Head of caudate nucleus (tissue), 42 donors: ENCODE measurements around the gene UBE3A.
A peak's percentile ranks its signal among the peaks of the same experiment; 100 is the strongest.

ENCODE experiments used
- DNase-seq, 42 donors: peaks; one replicate each; pipeline versions ENCODE4 v3.0.0 to v3.0.0-alpha.2; 2020 to 2021; ENCODE audit warnings: mixed read lengths in 7 of 42
- intact Hi-C: fragments of 100-400 bp; cut with DNase I; formaldehyde crosslinking; loops from one replicate; pipeline ENCODE4 v1.15.0; 2022

The UBE3A gene

DNA sequence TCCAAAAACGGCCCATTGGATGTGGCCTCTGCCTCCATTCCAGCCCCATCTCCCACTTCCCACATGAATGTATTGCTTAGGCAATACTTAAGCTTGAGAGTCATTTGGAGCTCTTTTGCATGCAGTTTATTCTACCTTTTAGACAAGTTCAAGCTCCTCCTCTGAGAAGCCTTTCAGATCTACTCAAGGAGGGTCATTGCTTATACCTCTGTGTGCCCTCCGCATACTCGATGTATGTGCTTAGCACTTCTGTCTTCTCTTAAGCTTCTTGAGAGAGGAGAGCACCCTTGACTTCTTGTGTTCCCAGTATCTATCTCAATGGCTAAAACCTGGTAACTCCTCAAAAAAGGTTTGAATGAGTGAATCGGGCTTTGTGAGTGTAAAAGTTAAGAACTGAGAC lies 6.6 kb upstream of the UBE3A start:
- intact Hi-C loops: no loop called here
- DNase-seq: no peak

DNA sequence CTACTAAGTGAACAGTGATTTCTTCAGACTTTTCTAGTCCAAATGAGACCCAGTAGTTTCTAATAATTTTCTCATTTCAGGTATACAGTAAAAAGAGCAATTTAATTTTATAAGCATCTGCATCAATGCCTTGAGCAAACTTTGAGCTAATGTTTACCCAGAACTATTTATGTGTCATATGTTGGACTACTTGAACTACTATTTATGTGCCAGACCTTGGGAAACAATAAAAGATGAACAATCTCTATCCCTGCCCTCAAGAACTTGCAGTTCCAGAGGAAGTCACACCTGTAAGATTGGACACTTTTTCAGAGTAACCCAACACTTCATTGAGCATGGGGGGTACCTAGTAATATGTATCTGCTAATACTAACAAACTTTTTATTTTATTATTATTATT lies 2.3 kb upstream of the UBE3A start:
- DNase-seq: no peak
- intact Hi-C loops: no loop called here

DNA sequence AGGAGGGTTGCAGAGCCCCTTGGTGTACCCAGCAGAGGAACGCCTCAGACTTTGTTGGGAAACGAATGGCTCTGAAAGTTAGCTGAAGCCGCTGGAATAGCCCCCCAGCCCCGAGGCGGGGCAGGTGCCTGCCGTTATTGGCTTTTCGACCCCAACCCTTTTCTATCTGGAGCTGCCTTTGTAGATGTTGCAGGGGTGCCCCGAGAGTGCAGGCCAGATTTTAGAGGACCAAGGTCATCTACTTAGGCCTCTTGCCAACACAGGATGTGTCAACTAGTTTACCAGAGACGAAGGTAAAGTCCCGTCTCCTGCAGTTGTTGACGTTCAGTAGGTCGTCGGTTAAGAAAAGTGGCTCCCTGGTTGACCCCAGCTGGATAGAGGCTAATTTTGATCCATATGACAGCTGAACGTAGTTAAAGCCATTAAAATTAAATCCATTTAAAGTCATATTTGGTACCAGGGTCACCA lies 579 bp upstream of the UBE3A start:
- peak in 4 of 42 donors; percentile 11 to 51 (median 15) for DNase-seq
- intact Hi-C loops: loop anchor here (10.0 kb wide), 1 partner anchor 485 kb away; the partner anchor contains the start of genes SNRPN and SNURF

DNA sequence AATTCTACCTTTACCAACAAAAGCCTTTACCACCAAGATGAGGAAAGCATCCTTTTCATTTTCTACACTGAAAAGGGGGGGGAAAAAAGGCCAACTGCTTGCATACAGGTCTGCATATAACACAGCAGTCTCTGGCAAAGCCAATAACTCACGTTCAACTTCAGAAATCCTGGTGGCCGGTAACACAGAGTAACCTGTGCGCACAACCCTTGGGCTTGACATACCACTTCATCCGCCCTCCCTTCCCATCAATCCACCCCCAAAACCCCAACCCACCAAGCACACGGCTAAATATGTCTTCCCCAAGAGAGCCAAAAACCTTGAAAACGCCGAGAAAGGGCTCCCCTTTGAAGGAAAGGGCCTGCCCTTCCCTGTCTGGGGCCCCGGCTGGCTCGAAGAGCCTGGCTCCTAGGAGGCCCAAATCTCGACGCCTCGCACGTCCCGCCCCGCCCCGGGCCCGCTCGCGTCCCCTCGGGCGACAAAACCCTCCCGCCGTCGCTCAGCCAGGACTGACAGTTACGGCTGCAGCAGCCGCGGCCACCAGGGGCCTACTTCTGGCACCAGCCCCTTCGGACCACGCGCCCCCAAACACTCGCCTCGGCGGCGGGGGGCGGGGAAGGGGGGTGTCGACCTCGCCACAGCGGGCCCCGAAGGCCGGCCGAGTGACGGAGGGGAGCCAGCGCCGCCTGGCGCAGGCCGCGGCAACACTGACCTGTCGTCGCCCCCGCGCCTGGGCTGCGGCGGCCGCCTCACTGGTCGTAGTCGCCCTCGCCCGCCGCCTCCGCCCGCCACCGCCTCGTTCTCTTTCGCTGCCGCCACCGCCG lies 835 bp downstream of the UBE3A start:
- DNase-seq: peak in 40 of 42 donors; percentile 11 to 75 (median 52)
- intact Hi-C loops: loop anchor here (10.0 kb wide), 1 partner anchor 483 kb away; the partner anchor contains the start of genes SNRPN and SNURF

DNA sequence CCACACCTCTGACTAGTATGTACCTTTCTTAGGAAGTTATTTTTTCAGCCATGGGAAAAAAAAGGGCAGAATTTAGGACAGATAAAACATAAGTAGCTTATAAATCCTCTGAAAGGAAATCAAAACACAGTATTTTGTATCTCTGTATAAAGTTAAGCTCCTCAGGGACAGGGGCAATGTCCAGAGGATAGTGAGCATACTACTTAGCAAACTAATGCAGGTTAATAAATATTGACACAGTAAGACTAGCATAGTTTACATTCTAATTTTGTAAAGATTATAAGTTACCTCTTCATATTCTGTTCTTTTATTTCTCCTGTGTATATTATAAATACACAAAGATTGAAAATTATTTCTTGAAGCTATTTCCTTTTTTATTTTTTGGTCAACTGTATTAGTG lies 2.1 kb downstream of the UBE3A start:
- DNase-seq: no peak
- intact Hi-C loops: loop anchor here (10.0 kb wide), 1 partner anchor 482 kb away; the partner anchor contains the start of genes SNRPN and SNURF

DNA sequence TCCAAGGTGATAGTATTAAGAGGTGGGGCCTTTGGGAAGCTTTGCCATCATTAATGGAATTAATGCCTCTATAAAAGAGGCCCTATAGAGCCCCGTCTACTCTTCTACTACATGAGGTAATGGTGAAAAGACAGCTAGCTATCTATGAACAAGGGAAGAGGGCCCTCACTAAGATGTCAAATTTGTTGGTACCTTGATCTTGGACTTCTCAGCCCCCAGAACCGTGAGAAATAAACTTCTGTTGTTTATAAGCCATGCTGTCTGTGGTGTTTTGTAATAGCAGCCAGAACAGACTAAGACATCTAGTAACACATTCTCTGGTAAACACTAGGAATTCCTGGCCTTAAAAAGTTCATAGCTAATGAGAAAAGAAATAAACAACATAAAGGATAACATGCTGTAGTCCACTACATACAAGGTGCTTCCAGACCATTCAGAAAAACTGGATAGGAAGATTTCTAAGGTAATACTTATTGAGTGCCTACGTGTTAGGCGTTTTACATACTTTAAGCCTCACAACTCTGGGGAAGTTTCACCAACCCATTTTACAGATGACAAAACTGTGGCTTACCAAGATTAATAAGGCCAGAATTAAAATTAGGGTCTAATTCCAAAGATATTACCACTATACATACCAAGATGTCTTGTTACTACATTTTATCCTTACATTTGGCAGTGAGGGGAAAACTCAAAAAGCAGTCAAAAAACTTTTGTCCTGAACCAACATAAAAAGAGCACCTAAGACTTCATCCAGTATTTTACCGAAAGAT lies 3.2 kb downstream of the UBE3A start:
- intact Hi-C loops: loop anchor here (10.0 kb wide), 1 partner anchor 481 kb away; the partner anchor contains the start of genes SNRPN and SNURF
- no peak for DNase-seq

DNA sequence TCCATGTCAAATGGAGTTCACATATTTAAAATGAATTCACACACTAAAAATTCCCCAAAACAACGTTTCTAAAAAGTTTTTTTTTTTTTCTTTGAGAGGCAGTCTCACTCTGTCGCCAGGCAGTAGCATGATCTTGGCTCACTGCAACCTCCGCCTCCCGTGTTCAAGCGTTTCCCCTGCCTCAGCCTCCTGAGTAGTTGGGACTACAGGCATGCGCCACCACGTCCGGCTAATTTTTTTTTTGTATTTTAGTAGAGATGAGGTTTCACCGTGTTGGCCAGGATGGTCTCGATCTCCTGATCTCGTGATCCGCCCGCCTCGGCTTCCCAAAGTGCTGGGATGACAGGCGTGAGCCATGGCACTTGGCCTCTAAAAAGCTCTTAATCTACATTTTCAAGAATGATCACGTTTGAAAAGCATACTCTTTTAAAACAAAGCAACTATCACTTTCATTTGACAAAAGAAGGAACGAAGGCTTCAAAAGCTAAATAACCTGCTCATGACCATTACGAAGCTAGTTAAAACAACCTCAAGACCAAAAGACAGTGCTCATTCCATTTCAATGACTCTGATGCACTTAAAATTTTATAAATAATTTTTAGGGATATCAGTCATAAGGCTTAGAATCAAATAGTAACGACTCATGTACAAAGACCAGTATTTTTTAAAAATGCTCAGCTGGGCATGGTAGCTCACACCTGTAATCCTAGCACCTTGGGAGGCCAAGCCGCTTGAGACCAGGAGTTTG lies 5.5 kb downstream of the UBE3A start:
- no peak for DNase-seq
- intact Hi-C loops: loop anchor here (10.0 kb wide), 1 partner anchor 478 kb away; the partner anchor contains the start of genes SNRPN and SNURF

DNA sequence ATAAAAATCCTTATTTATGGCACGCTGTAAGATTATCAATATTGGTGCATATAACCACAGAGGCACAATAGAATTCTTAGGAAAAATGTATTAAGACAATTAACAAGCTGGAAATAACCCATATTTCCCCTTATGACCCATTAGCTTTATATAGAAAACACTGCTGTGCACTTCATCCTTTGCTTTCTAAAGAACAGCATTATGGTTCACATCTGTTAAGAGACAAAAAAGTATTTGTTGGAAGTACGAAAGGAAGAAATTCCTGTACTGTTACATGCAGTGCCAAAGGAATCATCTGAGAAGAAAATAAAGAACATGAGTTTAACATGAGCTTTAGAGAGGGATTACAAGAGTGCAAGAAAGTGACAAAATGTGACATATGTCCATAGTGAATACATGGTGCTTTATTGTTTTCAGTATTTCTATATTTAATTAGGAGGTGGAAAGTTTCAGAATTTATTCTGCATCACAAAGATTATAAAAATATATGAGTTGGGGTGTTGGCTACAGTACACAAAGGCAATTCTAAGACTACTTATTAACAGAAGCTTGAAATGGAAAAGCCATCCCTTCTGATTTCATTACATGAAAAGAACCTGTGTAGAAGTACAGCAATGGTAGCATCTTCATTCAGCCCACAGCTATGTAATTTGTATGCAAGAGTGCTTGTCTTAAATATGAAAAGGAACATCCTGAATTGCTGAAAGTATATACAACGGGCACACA lies 6.8 kb downstream of the UBE3A start:
- intact Hi-C loops: loop anchor here (10.0 kb wide), 1 partner anchor 477 kb away; the partner anchor contains the start of genes SNRPN and SNURF

DNA sequence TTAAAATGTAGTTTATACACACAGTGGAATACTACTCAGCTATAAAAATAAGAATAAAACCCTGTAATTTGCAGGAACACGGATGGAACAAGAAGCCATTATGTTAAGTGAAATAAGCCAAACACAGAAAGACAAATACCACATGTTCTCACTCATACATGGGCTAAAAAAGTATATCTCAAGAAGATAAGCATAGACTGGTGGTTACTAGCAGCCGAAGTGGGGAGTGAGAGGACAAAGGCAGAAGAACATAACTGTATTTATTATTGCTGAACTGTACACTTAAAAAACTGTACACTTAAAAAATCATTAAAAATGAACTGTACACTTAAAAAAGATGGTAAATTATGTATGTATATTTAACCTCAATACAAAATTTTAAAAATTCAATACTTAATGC lies 11.0 kb downstream of the UBE3A start:
- intact Hi-C loops: no loop called here
- DNase-seq: no peak

More for the DNA sequence above, 6.8 kb downstream of the UBE3A start:
- DNase-seq: no peak

DNA sequence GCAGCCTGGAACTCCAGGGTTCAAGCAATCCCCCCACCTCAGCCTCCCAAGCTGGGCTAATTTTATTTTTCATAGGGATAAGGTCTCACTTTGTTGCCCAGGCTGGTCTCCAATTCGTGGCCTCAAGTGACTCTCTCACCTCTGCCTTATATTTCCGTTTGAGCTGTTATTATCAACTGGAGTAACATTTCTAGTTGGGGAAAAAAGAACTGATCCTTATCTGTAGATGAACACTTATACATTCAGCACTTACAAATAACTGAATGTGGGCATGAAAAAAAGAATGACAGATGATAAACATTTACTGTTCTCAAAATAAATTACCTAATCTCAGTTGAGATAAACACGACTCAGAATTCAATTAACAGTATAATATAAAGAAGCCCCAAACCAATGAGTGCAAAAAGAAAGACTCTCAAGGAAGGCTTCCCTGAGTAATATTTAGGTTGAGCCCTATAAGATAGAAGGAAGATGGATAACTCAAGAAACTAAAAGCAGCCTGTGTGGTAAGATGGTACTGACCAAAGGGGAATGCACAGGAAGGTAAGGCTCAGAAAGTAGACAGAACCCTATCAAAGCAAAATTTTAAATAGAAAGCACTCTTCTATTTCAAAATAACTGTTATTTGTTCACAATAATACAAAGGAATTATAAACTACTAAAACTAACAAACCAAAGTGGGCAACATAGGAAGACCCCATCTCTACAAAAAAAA lies 11.8 kb downstream of the UBE3A start:
- DNase-seq: no peak
- intact Hi-C loops: no loop called here

DNA sequence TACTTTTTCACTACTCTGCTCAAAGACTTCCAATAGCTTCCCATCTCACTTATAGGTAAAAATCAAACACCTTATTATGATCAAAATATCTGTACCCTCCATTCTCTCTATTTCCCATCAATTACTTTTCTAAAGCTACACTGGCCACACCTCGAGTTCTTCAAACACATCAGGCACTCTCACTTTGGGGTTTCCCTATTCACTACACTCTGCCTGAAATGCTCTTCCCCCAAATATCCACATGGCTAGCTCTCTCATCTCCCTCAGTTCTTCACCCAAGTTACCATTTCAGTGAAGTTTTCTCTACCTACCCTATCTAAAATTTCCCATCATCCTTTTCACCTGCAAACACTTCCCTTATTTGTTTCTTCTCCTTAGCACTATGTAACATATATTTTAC lies 14.8 kb downstream of the UBE3A start:
- DNase-seq: no peak
- intact Hi-C loops: no loop called here

DNA sequence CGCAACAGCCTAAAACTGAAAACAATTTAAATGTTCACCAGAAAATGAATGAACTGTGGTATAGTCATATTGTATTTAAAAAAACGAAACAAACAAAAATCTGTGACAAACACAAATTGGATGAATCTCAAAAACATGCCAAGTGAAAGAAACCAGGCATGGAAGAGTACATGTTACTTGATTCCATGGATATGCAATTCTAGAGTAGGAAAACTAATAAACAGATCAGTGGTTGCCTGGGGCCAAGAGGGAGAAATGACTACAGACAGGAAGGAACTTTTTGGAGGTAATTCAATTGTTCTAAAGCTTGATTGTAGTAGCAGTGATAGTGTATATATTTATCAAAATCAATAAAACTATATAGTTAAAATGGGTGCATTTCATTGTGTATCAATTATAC lies 16.8 kb downstream of the UBE3A start:
- DNase-seq: no peak
- intact Hi-C loops: no loop called here

DNA sequence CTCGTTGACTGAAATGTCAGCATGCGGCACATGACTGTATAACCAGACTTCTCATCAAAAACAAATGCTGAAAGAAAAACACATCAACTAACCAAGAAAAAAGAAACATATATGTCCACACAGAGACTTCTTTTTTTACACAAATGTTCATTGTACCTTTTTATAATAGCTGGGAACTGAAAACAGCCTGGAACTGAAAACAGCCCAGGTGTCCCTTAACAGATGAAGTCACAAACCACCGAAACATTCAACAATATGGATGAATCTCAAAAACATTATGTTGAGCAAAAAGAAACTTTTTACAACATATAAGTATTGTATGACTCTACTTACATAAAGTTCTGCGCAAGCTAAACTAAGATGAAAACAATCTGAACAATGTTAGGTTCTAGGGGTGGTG lies 20.6 kb downstream of the UBE3A start:
- DNase-seq: no peak
- intact Hi-C loops: no loop called here

DNA sequence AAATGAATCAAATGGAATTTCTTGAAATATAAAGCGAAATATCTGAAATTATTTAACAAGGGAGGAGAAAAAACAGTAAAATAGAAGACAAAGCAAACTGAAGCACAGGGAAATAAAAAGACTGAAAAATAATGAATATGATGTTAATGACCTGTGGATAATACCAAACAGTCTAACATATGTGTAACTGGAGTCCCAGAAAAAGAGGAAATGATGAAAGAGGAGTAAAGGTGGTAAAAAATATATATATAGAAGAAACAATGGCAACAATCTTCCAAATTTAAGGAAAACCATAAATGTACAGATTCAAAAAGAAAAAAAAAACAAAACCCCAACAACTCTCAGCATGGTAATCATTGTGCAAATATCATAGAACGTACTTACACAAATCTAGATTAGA lies 21.2 kb downstream of the UBE3A start:
- DNase-seq: no peak
- intact Hi-C loops: no loop called here

DNA sequence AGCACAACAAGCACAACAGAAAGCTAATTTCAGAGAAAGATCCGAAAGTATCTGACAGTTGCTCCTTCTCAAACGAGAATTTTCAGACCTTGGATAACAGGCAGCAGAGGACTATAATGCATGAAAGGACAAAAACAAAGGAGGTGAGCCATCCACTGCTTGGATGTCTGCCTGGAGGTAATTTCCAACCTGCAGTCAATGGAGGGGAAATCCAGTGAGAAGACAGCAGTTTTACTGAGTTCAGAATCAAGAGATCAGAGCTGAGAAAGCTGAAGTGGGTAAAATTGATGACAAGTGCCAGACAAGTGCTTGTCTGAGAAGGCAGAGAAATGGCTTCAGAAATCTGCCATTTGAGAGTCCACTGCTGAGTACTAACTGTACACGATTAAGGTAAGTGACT lies 22.1 kb downstream of the UBE3A start:
- no peak for DNase-seq
- intact Hi-C loops: no loop called here

DNA sequence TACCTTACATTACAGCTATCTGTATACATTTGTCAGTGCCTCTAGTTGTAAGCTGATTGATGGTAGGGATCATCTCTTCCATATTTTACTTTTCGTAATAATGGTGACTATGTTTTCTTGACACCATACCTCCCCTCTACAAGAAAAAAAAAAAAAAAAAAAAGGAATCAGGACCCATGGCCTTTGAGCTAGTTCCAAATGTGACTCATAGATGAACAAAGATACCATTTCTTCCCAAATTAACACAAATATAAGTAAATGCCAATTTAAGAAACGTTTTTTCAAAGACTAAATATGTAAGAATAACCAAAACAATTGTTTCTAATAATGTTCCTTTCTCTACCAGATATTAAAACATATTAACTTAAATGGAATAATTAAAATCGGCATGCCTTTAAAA lies 23.1 kb downstream of the UBE3A start:
- intact Hi-C loops: no loop called here
- DNase-seq: no peak

DNA sequence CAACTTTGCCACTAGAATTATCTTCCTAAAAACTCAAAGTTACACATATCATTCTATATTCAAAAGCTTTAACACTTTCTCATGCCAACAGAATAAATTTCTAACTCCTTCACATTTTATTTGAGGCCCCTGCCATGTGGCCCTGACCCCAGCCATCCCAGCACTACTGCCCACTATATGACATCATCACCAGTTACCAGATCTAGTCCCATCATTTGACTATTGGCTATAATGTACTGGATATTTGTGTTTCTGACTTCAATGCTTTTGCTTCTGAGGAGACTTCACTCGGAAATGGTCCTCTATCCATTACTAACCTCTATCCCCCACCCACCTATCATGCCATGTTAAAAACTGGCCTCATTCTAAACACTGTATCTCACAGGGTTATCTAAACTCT lies 23.6 kb downstream of the UBE3A start:
- DNase-seq: no peak
- intact Hi-C loops: no loop called here

DNA sequence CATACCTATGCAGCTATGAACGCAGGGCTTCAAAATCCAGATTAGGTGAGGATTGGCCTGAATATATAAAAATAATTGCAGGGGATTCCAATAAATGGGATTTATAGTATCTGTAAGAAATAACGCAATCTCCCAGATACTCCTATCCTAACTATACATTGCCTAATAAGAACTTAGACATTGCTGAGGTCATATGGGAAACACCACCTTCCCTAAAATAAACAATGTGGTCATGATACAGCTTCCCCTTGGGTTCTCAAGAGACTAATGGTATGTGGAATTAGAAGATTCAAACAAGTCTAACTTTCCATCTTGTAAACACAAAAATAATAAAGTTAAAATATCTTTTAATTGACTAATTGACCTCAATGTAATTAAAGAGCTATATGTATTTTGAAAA lies 28.2 kb downstream of the UBE3A start:
- intact Hi-C loops: no loop called here
- DNase-seq: no peak
